ENCODE measurements around the gene DMAP1. TPM values are rescaled to one million over a fixed set of nuclear protein-coding genes. Genes with fewer than 3 reads are reported as not detected.

The DMAP1 gene
- total and polyA plus RNA-seq, 9 of the 15 experiments (the other 6 are each of a cell fraction or from before 2014, with no cell fraction given): 1.5 to 51.2 (median 30.3) TPM

DNA sequence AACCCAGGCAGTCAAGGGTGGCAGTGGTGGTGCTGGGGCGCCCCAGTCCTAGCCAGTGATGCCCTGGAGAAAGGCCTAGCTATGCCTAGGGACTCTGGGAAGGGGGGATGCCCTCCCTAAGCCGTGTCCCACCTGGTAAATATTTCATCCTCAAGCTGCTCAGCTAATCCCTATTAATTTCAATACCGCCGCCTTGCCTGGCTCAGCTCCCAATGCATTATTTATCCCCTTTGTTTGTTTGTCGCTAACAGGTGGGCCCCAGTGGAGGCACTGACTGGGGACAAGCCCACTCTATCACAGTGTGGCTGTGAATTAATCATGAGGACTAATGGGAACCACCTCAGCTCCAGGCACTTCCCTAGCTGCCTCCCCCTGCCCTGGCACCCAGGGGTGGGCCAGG, 22.5 kb downstream of the DMAP1 start:
- Histone ChIP-seq H3K27me3 (ENCODE audit: control insufficient read depth in 2 of 2, insufficient read depth in 2 of 2, low read length in 2 of 2) (no peaks in the 10 kb centered on the region), H3K9me1 (ENCODE audit: control insufficient read depth, insufficient read depth, low read length) (peaks cover 4% of the 10 kb centered on the region), H3K4me2 (ENCODE audit: insufficient read depth, low read length) (no peak overlapping the region), H3K4me3 (no peak overlapping the region), H4K20me1 (replicated peaks; ENCODE audit: control insufficient read depth, insufficient read depth, low read length) (peaks cover 6% of the 10 kb centered on the region), H2AFZ (ENCODE audit: low read depth, low read length) (no peak overlapping the region), H3K9me3 (replicated peaks; ENCODE audit: control insufficient read depth, insufficient read depth, low read depth, low read length) (no peaks in the 10 kb centered on the region), H3K79me2 (ENCODE audit: control insufficient read depth, insufficient read depth, low read length) (no peaks in the 10 kb centered on the region), H3K27ac (ENCODE audit: extremely low read depth, low read depth, low read length) (no peak overlapping the region), H3K9ac (ENCODE audit: insufficient read depth in 1 of 2, low read depth in 2 of 2, low read length in 2 of 2) (no peak overlapping the region), H3K36me3 (ENCODE audit: control insufficient read depth, insufficient read depth, low read length) (peaks cover 17% of the 10 kb centered on the region), H3K4me1 (replicated peaks in 1 of 2; ENCODE audit: control insufficient read depth in 2 of 2, insufficient read depth in 2 of 2, low read length in 2 of 2) (peaks cover 14 to 28% of the 10 kb centered on the region in 2 experiments; a peak in 4 of 5 replicates)
- intact Hi-C loops (cut with micrococcal nuclease): no loop called here
- no TSS peak for BruUV-seq (replicated peaks)
- no peak for ATAC-seq
- WGBS (ENCODE audit: insufficient coverage, low coverage, missing lambda C conversion rate): 84% methylated on average over 5 of the region's 5 CpGs
- no peak for FAIRE-seq
- DNase-seq (ENCODE audit: extremely low read depth in 1 of 4, low spot score in 3 of 4): no peak
- in situ Hi-C loops (cut with MboI): no loop called here
- ChIA-PET POLR2A (interaction anchor here (0.8 to 2.7 kb wide), 2 partner anchors 11 to 167 kb away, joined by 3 to 14 read pairs; no protein-coding TSS in a partner anchor), CTCF (ENCODE audit: low intra/inter-chr PET ratio) (interaction anchor here (0.6 kb wide), 1 partner anchor 359 kb away, joined by 3 read pairs; no protein-coding TSS in a partner anchor)
- no peak for TF ChIP-seq MLLT1 (IDR thresholded peaks at IDR 0.05)
- TF ChIP-seq RBM39 (optimal IDR thresholded peaks at IDR 0.05; ENCODE audit: low read depth, low read length): no peak
- TF ChIP-seq IRF2 (CRISPR knock-in tag; IDR thresholded peaks at IDR 0.05): no peak

All from K562 (cell line).